GM19351 (cell line): ENCODE measurements around the gene DOCK1.
"Not testable (repeated sequence)": the region's sequence is repeated elsewhere in the genome, so short reads cannot be mapped to it uniquely, and the experiment has no call there.

Source experiments
- ATAC-seq: cut with Tn5 transposase; IDR thresholded peaks from one replicate; pipeline ENCODE4 v1.9.1; 2021; ENCODE audit warnings: mild to moderate bottlenecking, moderate library complexity; ENCODE audit not compliant: unreplicated experiment

Gene DOCK1

DNA sequence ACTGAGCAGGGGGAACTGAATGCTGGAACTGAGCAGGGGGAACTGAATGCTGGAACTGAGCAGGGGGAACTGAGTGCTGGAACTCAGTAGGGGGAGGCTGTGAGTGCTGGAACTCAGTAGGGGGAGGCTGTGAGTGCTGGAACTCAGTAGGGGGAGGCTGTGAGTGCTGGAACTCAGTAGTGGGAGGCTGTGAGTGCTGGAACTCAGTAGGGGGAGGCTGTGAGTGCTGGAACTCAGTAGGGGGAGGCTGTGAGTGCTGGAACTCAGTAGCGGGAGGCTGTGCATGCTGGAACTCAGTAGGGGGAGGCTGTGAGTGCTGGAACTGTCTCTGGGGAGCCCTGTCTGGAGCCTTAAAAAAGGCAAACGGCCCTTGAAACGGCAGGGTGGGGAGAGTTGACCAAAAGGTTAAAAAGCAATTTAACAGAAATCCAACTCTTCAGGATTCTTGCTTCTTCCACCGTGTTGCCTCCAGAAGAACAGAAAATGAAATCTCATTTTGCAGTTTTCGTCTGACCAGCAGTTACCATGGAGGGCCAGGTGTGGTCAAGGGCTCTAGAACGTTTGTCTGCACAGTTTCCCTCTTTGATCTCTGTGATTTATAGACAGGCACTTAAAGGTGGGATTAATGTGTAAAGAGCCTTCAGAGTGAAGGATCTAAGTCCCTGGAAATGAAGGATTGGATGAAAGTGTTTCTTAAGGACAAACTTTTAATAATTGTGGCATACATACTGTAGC is 19.1 kb downstream of the DOCK1 start:
- ATAC-seq = no peak

DNA sequence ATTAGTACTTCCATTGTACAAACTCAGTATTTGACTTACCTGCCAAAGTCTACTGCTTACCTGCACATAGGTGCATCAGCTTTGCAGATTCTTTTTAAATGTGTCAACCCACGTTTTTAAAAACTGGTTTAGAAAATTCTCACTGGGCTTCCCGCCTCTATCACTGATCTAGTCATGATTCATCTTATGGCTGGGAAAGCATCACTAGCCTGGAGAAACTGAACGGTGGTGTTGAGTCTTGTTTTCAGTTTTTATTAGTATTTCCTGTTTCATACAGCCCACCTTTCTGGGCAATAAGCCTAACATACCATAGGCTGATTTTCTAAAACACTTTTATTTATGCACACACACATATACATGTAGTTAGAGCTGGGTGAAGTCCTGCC is 19.7 kb downstream of the DOCK1 start:
- no peak for ATAC-seq

DNA sequence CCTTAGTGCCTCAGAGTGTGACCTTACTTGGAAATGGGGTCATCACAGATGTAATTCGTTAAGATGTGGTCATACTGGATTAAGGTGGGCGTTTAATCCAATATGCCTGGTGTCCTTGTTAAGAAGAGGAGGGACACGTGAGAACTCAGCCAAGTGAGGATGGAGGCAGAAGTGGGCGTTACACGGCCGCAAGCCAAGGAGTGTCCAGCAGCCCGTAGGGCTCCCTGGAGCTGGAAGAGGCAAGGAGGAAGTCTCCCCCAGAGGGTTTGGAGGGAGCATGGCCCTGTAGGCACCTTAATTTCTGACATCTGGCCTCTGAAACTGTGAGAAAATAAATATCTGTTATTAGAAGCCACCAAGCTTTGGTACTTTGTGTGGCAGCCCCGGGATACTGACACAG is 21.3 kb downstream of the DOCK1 start:
- no peak for ATAC-seq

DNA sequence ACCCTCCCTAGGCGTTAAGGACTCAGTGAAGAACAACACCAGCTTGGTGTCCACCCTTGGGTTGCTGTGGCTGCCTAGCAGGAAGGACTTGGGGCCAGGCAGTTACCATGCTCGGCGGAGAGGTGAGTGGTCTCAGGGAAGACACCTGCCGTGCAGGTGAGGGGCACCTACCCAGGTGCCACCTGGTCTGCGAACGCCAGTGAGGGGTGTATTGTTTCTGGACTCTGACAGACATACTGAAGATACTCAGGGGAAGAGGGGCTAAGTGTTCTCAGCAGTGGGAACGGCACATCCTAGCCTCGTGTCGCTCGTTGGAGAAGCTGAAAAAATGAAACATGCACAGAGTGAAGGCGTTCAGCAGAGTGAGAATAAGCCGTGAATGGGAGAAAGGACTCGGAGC is 22.6 kb downstream of the DOCK1 start:
- ATAC-seq = no peak

DNA sequence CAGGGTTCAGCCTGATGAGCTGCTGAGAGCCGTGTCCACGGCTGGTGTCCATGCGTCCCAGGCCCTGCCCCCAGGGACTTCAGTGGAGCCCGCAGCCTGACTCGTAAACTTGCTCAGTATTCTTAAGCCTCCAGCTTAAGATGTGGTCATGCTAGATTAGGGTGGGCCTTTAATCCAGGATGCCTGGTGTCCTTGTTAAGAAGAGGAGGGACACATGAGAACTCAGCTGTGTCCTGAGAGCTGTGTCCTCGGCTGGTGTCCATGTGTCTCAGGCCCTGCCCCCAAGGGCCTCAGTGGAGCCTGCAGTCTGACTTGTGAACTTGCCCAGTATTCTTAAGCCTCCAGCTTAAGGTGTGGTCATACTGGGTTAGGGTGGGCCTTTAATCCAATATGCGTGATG is 23.0 kb downstream of the DOCK1 start:
- ATAC-seq = no peak

DNA sequence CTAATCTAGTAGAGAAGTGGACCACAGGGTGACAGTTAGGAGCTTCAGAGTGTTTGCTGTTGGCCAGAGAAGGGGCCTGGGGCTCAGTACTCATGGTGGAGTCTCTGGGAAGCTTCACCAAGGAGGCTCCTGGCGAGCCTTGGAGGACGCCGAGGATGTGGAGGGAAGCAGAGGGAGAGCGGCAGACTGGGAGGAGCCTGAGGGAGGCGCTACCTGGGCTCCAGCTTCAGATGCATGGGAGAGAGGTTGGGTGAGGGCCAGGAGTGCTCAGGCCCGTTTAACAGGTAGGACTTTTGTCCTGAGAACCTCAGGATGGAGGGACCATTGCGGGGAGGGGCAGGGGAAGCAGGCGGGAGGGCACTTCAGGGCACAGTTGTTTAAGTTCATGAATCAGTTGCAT is 24.2 kb downstream of the DOCK1 start:
- ATAC-seq = no peak

DNA sequence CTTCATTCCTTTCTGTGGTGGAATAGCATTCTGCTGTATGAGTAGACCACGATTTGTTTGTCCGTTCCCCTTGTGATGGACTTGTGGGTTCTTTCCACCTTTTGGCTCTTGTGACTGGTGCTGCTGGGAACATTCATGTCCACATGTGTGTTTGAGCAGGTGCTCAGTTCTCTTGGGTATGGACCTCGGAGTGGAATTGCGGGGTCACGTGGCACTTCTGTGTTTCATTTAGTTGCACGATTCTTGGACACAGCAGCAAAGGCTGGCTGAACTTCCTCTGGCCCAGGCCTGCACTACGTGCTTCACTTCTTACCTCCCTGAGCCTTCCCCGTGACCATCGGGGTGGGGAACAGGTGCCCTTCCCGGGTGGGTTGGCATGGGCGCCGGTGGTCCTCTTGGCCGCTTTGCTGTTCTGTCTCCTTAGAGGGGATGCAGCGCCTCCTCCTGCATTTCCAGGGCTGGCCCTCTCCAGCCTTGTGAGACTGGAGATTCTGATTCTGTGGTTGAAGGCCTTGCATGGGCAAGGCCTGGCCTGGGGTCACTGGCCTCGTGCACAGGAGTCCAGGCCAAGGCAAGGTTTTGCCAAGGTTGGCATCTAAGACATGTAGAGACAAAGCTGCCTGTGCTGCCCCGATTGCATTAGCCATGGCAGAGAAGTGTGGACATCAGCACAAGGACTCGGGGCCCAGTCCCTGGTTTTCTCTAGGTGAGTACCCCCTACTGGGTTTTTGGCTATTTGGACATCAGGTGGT is 25.1 kb downstream of the DOCK1 start:
- no peak for ATAC-seq

DNA sequence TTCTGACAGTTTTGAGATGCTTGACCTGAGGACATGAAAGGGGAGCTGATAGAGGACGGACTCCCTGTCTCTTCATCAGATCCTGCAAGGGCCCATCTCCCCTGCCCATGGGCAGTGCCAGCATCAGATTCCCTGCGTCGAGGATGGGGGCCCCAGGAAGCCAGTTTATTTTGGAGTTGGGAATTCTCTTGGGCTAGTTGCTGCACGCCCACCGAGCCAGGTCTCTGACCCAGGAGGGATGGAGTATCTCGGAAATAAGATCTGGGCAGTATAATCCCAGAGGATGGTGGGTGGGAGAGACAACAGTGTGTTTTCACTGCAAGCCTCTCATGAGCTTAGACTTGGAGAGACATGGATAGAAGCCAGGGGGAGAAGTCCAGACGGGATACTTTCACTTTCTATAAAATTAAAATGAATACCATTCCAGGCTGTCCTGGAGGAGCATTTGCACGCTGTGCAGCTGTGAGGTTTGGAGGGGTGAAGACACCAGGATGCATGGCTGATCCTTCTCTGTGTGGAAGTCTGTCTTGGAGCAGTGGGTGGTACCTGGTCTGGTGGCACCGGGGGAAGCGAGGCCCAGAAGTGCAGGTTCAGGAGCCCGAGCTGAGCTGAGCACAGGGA is 25.8 kb downstream of the DOCK1 start:
- ATAC-seq = no peak

DNA sequence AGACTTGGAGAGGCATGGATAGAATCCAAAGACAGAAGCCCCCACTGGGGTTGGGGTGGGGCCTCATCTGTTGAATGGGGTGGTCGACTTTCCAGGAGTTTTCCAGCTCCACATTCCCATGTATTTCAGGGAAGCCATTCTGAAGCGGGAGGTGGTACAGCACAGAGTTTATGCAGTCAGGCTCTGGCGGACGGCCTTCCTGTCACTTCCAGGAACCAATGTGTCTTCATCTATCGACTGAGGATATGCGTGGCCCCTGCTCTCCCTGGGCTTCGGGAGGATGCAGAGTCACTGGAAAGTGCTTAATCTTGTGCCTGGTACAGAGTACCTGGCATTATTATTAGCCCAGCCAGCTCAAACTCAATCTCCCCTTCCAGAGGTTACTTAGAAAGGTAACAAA is 26.3 kb downstream of the DOCK1 start:
- ATAC-seq = no peak

DNA sequence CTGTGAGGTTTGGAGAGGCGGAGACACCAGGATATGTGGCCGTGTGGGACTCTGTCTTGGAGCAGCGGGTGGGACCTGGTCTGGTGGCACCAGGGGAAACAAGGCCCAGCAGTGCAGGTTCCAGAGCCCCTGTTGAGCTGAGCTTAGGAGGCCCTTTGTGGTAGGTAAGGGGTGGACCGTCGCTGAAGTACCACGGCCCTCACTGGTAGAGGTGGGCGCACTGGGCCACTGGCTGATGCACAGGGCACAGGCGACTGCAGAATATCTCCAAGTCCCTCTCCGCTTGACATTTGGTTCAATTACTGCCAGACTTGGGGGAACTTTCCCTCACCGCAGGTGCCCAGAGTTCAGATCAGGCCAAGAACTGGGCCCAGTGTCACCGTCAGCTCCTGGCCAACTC is 27.3 kb downstream of the DOCK1 start:
- no peak for ATAC-seq

DNA sequence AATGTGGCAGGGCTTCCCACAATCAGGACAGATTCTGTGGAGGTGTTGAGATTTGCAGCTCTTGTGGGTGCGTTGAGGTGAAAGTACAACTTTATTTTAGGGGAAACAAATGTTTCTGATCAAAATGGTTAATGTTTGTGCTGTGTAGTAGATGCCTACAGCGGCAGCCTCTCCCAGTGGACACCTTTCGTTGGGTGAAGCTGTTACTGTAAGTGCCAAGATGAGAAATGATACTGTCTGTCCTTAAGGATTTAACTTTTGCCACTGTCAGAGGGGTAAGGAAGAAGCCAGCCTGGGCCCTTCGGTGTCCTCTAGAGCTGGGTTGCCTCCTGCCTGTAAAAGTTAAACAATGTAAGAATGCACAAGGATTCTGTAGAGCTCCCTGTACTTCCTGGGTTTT is 27.9 kb downstream of the DOCK1 start:
- ATAC-seq = no peak

DNA sequence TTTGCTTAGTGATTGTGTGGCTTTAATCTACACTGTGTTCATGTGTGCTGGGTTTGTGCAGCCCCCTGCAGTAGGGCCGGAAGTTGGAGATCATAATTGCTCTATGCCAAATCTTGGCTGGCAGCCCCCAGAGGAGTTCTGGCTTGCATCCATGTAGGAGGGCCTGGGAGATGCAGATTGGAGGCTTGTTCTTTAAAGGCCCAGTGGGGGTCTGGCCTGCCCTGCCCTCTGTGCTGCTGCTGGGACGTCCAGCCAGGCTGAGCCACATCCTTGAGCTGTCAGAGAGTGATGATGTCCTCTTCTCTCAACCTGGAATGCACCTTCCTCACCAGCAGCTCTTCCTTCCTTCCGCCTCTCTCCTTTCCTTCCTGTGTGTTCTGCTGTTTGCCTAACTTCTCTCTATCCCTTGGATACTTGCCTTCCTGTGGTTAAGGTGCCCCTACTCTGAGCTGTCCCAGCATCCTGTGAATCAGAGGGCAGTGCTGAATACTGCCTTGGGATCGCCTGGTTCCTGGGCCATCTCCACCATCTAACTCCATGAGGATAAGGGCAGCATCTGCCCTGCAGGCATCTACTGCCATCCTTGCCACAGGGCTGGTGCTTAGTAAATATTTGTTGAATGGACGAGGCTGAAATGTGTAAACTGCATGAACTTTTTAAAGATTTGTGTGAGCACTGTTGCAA is 30.2 kb downstream of the DOCK1 start:
- no peak for ATAC-seq

DNA sequence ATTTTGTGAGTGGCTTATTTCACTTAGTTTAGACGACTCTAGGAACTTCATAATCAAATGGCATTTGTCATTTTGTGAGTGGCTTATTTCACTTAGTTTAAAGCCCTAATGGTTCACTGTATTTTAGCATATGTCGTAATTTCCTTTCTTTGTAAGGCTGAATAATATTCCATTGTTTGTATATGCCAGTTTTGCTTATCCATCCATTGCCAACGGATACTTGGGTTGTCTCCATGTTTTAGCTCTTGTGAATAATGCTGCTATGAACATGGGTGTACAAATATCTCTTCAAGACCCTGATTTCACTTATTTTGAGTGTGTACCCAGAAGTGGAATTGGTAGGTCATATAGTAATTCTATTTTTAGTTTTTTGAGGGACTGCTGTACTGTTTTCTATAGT is 31.8 kb downstream of the DOCK1 start:
- ATAC-seq = no peak

DNA sequence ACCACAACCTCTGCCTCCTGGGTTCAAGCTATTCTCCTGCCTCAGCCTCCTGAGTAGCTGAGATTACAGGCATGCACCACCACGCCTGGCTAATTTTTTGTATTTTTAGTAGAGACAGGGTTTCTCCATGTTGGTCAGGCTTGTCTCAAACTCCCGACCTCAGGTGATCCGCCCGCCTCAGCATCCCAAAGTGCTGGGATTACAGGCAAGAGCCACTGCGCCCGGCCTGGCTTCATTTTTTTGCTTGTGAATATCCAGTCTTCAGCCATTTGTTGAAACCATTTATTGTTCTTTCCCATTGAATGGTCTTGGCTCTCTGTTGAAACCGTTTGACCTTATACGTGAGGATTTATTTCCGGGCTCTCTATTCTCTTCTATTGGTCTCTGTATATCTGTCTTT is 32.9 kb downstream of the DOCK1 start:
- not testable (repeated sequence) for ATAC-seq

DNA sequence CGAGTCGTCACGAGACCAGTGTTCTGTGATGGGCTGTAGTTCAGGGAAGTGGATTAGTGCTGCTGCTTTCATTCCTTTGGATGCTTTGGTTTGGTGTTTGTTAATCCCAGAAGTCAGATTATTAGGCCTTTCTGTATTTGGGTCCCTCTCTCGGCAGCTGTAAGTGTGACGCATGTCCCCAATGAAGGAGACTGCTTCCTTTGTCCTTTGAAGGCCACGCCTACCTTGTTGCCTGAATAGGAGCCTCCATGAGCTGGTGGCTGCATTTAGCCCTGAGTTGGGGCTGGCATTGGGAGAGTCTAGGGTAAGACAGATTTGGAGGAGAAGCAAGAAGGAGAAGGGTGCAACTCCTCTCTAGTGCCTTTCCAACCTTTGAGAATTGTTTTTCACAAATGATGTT is 34.5 kb downstream of the DOCK1 start:
- ATAC-seq = no peak

DNA sequence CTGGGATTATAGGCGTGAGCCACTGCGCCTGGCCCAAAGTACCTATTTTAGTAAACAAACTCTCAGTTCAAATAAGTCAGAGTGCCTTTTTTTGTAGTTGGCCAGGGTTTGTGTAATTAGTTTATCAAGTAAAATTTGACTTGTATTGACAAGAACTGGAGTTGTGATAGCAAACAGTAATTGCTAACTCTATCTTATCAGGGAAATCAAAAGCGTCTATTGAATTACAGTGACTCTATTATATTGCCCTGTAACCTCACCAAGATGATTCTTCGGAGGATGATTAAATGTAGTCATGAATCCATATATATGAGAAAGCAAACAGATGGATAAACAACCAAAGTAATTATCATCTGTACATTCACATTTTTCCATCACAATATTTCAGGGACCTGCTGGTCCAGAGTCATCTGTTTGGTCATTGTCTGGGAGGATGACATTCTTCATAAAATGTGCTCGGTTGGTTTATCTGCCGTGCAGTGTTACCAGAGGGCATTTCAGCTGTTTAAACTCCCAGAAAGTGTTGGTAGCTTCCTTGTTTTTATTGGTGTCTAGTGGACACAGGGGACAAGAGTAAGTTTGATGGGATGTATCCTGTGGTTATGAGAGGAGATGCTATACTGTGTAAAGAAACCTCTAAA is 35.6 kb downstream of the DOCK1 start:
- ATAC-seq = no peak

DNA sequence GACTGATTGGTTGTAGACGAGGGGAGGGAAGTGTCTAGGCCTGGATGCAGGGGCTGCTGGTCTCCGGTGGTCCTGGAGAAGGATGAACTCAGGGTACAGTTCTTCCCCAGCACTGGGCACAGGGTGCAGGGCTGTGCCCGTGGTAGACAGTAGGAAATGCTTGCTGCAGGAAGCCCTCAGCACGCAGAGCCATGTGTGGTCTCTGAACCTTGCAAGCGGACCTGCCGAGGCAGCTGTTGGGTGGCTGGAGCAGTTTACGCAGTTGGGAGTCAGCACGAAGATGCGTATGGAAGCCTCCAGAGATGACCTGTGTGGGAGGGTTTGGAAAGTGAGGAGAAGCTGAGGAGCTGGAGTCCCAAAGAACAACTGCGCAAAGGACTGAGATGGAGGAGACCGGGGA is 39.0 kb downstream of the DOCK1 start:
- ATAC-seq = no peak

DNA sequence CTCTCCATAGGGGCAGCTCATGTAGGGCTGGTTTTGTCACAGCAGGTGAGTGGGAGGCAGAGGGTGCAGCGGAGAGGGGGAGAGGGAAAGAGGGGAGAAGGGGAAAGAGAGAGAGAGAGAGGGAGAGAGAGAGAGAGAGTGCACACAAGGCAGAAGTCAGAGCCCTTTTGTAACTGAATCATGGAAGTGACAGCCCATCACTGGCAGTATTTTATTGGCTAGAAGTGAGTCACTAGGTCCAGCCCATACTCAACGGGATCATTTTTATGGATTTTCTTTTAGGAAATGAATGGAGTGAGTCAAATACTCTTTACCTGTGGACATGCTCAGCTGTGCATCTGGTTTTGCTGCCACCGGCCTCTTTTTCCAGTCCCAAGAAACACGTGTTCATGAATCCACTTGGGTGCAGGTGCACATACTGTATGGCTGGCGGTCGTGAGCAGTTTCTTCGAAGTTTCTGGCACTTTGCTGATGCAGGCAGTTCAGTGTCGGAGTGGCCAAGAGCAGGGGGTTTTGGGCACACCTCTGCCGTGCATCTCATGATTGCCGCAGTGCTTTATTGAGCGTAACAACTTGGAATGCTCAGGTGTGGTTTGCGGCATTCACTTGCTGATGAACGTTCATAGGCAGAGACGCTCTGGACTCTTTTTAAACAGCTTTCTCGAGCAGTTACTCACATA is 40.3 kb downstream of the DOCK1 start:
- ATAC-seq = no peak

DNA sequence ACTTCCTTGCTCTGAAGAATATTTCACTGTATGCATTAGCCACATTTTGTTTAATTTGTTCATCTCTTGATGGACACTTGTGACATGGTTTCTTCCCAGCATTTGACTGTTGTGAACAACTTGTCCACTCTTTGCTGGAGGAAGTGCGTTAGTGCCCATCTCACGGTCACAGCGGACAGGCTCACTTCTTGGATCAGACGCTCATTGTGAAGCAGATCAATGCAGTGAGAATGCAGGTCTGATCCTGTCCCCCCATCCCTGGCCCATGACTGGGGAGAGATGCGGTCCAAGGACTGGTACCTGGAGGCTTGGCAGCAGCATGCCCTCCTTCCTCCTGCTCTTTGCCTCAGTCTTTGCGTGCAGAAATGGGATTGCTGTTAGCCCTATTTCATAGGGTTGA is 41.5 kb downstream of the DOCK1 start:
- ATAC-seq = no peak

DNA sequence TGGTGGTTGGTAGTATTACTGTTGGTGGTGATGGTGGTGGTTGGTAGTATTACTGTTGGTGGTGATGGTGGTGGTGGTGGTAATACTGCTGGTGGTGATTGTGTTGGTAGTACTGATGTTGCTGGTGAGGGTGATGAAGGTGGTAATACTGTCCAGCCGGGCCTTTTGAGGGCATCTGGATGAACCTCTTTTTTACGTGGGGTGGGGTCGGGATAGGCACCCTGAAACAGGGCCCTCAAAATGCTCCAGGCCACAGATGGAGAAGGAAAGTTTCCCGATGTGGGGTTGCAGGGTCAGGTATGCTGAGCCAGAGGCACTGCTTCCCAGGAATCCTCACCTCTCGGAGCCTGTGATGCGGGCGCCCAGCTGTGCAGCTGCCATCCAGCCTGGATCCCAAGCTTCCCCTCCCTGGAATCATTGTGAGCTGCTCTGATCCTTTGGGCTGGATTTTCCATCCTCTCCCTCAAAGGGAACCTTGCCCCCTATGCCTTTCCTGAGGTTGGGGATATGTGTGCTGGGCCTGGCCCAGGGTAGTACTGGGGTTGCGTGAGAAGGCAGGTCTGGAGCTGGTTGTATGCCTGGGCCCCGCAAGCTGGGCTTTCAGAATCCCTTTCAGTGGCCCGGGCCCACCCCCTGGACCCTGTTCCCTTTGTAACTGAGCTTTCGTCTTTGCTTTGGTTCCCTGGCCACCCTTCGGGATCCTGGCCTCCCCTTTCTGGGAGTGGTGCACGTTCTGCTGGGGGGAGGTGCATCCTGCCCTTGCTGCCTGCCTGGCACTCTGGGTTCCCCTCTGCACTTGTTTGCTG is 43.3 kb downstream of the DOCK1 start:
- ATAC-seq = no peak
